Stimulated activated CD8-positive, alpha-beta memory T cell treated with anti-CD3 and anti-CD28 coated beads, Interleukin-4, amount 100 ng/mL, for 1 hour (primary cell): Measurements from ENCODE around the gene ST6GAL1.
"Not testable (repeated sequence)": the region's sequence is repeated elsewhere in the genome, so short reads cannot be mapped to it uniquely, and the experiment has no call there.

Source experiments
- DNase-seq, 2 donors: peaks; one replicate each; pipeline ENCODE4 v3.0.0-alpha.2; 2020; ENCODE audit warnings: low read depth in 2 of 2, low spot score in 1 of 2

The ST6GAL1 gene

DNA sequence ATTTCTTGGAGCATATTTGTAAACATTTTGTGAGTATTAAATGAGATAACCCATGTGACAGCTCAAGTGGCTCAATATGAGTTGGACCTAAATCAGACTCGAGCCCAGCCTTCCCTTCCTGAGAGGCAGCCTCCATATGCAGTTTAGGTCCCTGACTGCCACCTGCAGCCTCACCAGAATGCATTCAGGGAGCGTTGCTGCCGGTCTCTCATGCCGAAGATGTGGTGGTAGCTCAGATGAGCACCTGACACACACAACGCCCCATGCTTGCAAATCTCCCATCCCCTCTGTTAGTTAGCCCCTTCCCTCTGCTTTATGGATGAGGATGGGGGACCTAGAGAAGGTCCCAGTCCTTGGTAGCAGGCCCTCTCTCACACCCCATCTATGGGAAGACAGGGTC lies 9.2 kb downstream of the ST6GAL1 start:
- DNase-seq = no peak

GRCh38 chr3:186940967-186941366 lies 10.6 kb downstream of the ST6GAL1 start:
- DNase-seq = no peak

GRCh38 chr3:186942168-186942567 lies 11.8 kb downstream of the ST6GAL1 start:
- DNase-seq = no peak

DNA sequence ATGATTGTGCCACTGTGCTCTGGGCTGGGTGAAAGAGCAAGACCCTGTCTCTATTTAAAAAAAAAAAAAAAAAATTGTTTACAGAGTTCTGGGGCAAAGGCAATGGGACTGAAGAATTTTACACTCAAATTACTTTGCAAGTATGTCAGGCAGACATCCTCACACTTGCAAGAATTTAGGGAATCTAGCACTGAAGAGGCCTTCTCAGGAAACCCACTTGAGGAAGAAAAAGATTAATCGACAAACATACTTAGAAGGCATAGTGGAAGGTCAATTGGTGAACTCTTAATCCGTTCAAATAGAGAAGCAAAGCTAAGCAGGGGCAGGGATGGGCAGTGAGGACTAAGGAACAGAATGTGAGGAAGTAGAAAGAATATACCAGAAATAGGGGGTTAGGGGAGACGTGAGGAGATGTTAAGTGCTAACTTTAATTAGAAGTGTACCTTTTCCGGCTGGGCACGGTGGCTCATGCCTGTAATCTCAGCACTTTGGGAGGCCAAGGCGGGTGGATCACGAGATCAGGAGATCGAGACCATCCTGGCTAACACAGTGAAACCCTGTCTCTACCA lies 15.0 kb downstream of the ST6GAL1 start:
- DNase-seq = no peak

- no peak for DNase-seq
Measured at GRCh38 chr3:186946756-186947375, 16.5 kb downstream of the ST6GAL1 start.

GRCh38 chr3:186949281-186949982 lies 19.1 kb downstream of the ST6GAL1 start:
- no peak for DNase-seq

DNA sequence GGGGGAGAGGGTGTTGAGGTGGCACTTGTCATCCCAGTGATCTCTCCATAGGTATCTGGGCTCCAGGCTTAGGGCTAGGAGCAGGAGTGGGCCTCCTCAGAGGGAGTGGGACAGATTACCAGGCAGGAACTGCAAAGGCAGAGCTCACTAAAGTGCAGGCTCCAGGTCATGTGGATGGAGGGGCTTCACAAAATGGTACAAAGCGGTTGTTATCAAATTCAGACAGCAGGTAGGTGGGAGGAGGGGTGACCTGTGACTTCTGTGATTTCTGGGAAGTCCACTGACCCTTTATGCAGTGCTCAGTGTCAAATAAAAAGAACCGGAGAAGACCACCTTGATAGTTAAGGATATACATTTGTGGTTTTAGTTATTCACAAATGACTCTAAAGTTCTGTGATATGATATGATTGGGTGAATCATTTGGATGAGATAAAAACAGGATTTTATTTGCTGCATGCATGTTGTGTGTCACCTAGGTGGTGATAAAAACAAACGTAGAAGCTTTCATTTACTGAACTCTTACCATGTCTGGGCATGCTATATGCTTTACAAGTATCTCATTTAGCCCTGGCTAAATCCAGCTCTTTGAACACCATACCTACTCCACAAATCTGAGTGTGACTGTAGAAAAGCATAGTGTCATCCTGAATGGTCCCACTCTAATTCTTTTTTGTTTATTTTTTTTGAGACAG lies 20.2 kb downstream of the ST6GAL1 start:
- DNase-seq = no peak

GRCh38 chr3:186951640-186952552 lies 21.6 kb downstream of the ST6GAL1 start:
- DNase-seq = no peak

DNA sequence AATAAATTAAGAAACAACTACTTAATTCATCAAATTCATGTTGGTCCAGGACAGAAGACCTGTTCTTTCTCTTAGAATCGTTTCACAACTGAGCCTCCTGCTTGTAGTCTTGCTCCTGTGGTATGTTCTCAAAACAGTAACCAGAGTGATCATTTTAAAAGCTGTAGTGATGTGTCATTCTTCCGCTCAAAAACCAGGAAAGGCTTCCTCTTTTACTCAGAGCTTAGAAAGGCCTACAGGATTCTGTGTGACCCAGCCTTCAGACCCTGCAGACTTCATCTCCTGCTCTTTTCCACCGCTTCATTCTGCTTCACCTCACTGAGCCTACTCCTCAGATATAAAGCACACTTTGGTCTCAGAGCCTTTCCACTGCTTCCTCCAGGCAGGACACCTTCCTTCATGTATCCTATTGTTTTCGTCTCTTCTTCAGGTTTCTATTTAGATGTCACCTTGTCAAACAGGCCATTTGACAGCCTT lies 22.7 kb downstream of the ST6GAL1 start:
- DNase-seq = no peak

DNA sequence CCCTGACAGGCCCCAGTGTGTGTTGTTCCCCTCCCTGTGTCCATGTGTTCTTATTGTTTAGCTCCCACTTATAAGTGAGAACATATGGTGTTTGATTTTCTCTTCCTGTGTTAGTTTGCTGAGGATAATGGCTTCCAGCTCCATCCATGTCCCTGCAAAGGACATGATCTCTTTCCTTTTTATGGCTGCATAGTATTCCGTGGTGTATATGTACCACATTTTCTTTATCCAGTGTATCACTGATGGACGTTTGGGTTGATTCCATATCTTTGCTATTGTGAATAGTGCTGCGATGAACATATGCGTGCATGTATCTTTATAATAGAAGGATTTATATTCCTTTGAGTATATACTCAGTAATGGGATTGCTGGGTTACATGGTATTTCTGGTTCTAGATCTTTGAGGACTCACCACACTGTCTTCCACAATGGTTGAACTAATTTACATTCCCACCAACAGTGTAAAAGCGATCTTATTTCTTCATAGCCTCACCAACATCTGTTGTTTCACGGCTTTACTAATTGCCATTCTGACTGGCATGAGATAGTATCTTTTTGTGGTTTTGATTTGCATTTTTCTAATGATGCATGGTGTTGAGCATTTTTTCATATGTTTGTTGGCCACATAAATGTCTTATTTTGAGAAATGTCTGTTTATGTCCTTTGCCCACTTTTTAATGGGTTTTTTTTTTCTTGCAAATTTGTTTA lies 23.8 kb downstream of the ST6GAL1 start:
- not testable (repeated sequence) for DNase-seq

DNA sequence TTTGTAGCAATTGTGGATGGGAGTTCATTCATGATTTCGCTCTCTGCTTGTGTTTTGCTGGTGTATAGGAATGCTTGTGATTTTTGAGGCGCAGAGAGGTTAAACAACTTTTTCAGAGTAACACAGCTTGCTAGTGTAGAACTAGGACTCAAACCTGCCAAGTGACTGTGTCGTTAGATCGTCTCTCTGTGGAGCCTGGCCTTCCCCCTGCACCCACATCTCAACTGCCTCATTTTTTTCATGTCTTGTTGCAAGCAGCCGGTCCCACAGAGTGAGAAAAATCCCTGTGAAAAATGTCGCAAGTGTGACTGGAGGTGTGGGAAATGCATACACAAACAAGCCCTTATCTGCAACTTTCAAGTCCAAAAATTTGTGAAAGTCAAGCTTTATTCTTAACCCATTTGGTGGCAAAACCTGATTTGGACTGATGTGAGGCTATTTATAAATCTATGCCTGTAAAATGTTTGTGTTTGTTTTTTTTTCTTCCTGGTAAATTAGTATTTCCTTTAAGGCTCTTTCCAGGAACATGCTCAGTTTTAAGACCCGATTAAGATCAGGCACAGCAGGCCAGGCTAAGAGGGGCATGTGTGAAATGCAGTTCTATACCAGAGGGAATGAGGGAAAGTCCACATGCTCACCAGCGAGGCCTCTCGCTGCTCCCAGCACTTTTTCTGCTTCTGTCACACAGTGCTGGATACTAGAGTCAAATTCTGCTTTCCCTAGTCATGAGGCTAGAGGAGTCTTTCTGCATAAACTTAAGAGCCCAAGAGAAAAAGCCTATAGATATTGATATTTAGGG lies 25.8 kb downstream of the ST6GAL1 start:
- DNase-seq = no peak

DNA sequence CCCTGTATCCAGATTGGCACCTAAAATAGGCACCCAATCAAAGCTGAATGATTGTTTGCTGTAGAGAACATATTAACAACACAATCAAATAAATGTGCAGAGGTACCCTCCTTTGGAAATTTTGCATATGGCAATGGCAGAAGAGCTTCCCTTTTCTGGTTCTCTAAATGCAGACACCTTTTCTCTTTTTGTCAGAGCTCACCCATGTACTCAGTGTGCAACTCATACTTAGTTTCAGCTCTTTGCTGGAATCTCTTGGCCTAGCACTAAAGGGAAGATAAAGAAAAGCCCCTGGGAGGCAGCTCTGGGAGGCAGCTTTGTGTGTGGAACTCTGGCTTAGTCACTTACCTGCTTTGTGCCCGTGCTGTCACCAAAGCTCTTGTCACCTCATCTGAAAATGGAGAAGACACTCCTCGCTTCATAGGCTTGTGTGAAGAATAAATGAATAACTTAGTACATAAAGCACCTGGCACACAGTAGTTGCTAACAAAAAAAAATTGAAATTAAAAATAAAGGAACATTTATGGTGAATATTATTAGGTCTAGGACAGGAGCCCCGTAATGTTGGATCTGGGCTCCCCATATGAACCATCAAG lies 28.8 kb downstream of the ST6GAL1 start:
- no peak for DNase-seq

DNA sequence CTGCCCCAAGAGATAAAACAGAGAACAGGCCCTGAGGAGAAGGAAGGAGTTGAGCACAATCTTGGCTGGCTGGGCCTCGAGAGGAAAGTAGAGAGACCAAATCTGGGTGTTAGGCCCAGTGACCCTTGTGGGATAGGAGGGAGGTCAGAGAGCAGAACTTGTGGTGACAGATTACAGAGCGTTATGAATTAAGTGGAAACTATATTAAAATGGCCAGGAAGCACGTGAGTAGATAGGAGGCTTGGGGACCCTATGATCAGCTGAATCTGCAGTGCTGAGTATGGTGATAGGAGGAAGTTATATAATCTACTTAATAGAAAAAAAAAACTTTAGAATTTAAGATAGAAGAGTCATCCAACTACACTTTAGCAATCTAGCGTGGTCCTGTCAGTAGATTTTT lies 30.0 kb downstream of the ST6GAL1 start:
- DNase-seq = no peak

GRCh38 chr3:186962445-186962844 lies 32.1 kb downstream of the ST6GAL1 start:
- DNase-seq = no peak

DNA sequence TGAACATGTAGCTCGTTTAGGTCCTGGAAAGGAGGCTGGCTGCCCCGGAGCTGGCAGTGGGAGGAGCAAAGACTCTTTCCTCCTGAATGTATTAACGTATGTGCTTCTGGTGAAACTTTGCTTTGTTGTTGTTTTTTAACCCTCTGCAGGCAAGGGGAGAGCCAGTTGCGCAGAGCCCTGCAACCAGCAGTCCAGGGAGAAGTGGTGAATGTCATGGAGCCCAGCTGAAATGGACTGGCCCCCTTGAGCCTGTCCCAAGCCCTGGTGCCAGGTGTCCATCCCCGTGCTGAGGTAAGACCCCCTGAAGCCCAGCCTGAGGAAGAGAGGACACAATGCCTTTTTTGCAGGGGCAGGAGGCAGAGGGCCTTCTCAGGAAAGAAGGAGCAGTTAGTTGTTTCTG lies 33.3 kb downstream of the ST6GAL1 start:
- DNase-seq = no peak

DNA sequence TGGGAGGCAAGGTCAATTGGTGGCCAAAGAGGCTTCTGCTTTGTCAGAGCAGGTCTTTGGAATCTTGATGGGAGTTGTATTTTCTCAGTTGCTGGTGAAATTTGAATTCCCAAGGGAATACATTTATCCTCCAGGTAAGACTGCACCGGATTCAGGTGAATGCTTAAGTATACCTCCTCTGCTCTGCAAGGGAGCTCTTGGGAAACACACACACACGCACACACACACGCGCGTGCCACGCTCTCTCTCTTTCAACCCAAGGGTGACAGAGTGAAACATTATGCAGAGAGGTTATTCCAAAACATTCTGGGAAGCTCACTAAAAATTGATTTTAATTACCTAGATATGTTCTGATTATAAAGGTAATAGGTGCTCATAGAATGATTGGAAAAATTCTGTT lies 33.7 kb downstream of the ST6GAL1 start:
- DNase-seq = no peak

- DNase-seq = no peak
Measured at GRCh38 chr3:186964616-186965015, 34.3 kb downstream of the ST6GAL1 start.

- no peak for DNase-seq
Measured at GRCh38 chr3:186965141-186965879, 35.0 kb downstream of the ST6GAL1 start.
